ENCODE measurements around the gene ASB9.

ASB9 gene

GRCh38 chrX:15269618-15270521, at the start of gene ASB9:
TSS of gene ASB9 (minus strand) at chrX:15270083. CDS start at chrX:15269874, 209 bp downstream.
- Histone ChIP-seq H3K36me3 (replicated peaks; ENCODE audit: low read depth, low read length) (no peaks in the 10 kb centered on the region), H3K4me3 (ENCODE audit: low read length) (peak within 1 kb of the TSS; percentile 51), H3K9ac (ENCODE audit: low read length) (0 out of 2 replicates have a peak within 1 kb of the TSS, but pooled peaks have one; percentile 10), H3K27me3 (ENCODE audit: low read depth, low read length) (no peaks in the 10 kb centered on the region), H3K27ac (ENCODE audit: low read length) (no peak within 1 kb of the TSS), H4K20me1 (ENCODE audit: insufficient read depth, low read length) (no peaks in the 10 kb centered on the region), H3K79me2 (ENCODE audit: low read length) (no peaks in the 10 kb centered on the region), H3K9me3 (ENCODE audit: insufficient read depth, low read length) (no peaks in the 10 kb centered on the region), H3K4me1 (ENCODE audit: low read length) (no peaks in the 10 kb centered on the region), H2AFZ (ENCODE audit: low read depth, low read length) (0 out of 2 replicates have a peak within 1 kb of the TSS, but pooled peaks have one; percentile 83), H3K4me2 (ENCODE audit: low read length) (peak within 1 kb of the TSS; percentile 51)
- no peak for TF ChIP-seq CTCF (IDR thresholded peaks at IDR 0.05; ENCODE audit: low read depth, low read length)
- no peak for TF ChIP-seq EZH2phosphoT487 (IDR thresholded peaks at IDR 0.05; ENCODE audit: low read depth)

GRCh38 chrX:15319075-15319474, 49.2 kb upstream of the ASB9 start:
- H3K36me3 ChIP-seq (replicated peaks; ENCODE audit: low read depth, low read length), result peaks cover 14% of the 10 kb centered on the region
- H3K27ac ChIP-seq (ENCODE audit: low read length), result no peak overlapping the region
- H2AFZ ChIP-seq (ENCODE audit: low read depth, low read length), result no peak overlapping the region
- no peak for TF ChIP-seq CTCF (IDR thresholded peaks at IDR 0.05; ENCODE audit: low read depth, low read length)
- H3K79me2 ChIP-seq (ENCODE audit: low read length), result no peaks in the 10 kb centered on the region
- no peaks in the 10 kb centered on the region for H3K9me3 ChIP-seq (ENCODE audit: insufficient read depth, low read length)
- no peak overlapping the region for H3K4me2 ChIP-seq (ENCODE audit: low read length)
- H3K9ac ChIP-seq (ENCODE audit: low read length), result no peak overlapping the region
- no peaks in the 10 kb centered on the region for H4K20me1 ChIP-seq (ENCODE audit: insufficient read depth, low read length)
- no peaks in the 10 kb centered on the region for H3K27me3 ChIP-seq (ENCODE audit: low read depth, low read length)
- H3K4me3 ChIP-seq (ENCODE audit: low read length), result no peak overlapping the region
- no peaks in the 10 kb centered on the region for H3K4me1 ChIP-seq (ENCODE audit: low read length)

GRCh38 chrX:15315509-15315908, 45.6 kb upstream of the ASB9 start, which contains the start of gene ASB11:
TSS of gene ASB11 (minus strand) at chrX:15315640. CDS start at chrX:15315605, 35 bp downstream.
- Histone ChIP-seq H3K4me1 (ENCODE audit: low read length) (no peaks in the 10 kb centered on the region), H3K79me2 (ENCODE audit: low read length) (no peaks in the 10 kb centered on the region), H3K4me3 (ENCODE audit: low read length) (no peak within 1 kb of the TSS), H3K9ac (ENCODE audit: low read length) (no peak within 1 kb of the TSS), H3K36me3 (replicated peaks; ENCODE audit: low read depth, low read length) (no peaks in the 10 kb centered on the region), H3K27ac (ENCODE audit: low read length) (no peak within 1 kb of the TSS), H3K27me3 (ENCODE audit: low read depth, low read length) (no peaks in the 10 kb centered on the region), H3K9me3 (ENCODE audit: insufficient read depth, low read length) (no peaks in the 10 kb centered on the region), H3K4me2 (ENCODE audit: low read length) (no peak within 1 kb of the TSS), H4K20me1 (ENCODE audit: insufficient read depth, low read length) (no peaks in the 10 kb centered on the region), H2AFZ (ENCODE audit: low read depth, low read length) (no peak within 1 kb of the TSS)
- no peak for TF ChIP-seq EZH2phosphoT487 (IDR thresholded peaks at IDR 0.05; ENCODE audit: low read depth)

- Histone ChIP-seq H2AFZ (ENCODE audit: low read depth, low read length) (no peak overlapping the region), H3K9ac (ENCODE audit: low read length) (no peak overlapping the region), H4K20me1 (ENCODE audit: insufficient read depth, low read length) (no peaks in the 10 kb centered on the region), H3K36me3 (replicated peaks; ENCODE audit: low read depth, low read length) (no peaks in the 10 kb centered on the region), H3K27ac (ENCODE audit: low read length) (no peak overlapping the region), H3K4me1 (ENCODE audit: low read length) (no peaks in the 10 kb centered on the region), H3K9me3 (ENCODE audit: insufficient read depth, low read length) (no peaks in the 10 kb centered on the region), H3K79me2 (ENCODE audit: low read length) (no peaks in the 10 kb centered on the region), H3K4me2 (ENCODE audit: low read length) (no peak overlapping the region), H3K4me3 (ENCODE audit: low read length) (no peak overlapping the region), H3K27me3 (ENCODE audit: low read depth, low read length) (no peaks in the 10 kb centered on the region)
- TF ChIP-seq CTCF (IDR thresholded peaks at IDR 0.05; ENCODE audit: low read depth, low read length), result no peak
- no peak for TF ChIP-seq EZH2phosphoT487 (IDR thresholded peaks at IDR 0.05; ENCODE audit: low read depth)
These were observed 44.6 kb upstream of the ASB9 start for GRCh38 chrX:15314472-15314871.
